IPS DF 19.7 (cell line): ENCODE measurements around the gene EXOC3.

Experiments
- DNase-seq: peaks from one replicate; pipeline ENCODE4 v3.0.0-alpha.2; 2013; ENCODE audit warnings: low read depth, low spot score

Gene EXOC3

DNA sequence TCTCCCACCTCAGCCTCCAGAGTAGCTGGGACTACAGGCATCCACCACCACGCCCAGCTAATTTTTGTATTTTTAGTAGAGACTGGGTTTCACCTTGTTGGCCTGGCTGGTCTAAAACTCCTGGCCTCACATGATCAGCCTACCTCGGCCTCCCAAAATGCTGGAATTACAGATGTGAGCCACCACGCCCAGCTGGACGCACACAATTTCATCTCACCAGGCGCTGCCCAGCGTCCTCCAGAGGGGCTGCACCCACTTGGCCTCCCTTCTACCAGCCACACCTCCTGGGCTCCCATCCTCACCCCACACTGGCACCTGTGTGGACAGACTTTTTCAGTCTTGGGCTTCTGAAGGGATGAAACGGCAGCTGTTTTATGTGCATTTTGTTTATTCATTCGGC is 3.8 kb upstream of the EXOC3 start:
- DNase-seq: no peak

DNA sequence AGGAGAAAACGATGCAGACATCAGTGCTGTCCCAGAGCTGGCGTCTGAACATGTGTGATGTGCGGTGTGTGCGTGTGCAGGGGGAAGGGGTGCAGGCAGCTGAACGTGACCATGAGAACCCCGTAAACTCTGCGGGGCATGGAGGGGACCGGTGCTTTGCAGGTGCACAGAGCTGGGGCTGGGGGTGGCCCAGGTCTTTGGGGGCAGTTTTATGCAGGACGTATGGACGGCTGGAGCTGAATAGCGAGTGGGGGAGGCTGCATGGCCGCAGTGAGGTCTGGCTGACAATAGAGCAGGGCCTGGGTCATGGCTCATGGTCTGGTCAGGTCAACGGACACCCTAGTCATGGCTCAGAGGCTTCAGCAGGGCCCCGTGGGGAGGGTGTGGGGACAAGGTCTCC is 3.3 kb upstream of the EXOC3 start:
- no peak for DNase-seq

DNA sequence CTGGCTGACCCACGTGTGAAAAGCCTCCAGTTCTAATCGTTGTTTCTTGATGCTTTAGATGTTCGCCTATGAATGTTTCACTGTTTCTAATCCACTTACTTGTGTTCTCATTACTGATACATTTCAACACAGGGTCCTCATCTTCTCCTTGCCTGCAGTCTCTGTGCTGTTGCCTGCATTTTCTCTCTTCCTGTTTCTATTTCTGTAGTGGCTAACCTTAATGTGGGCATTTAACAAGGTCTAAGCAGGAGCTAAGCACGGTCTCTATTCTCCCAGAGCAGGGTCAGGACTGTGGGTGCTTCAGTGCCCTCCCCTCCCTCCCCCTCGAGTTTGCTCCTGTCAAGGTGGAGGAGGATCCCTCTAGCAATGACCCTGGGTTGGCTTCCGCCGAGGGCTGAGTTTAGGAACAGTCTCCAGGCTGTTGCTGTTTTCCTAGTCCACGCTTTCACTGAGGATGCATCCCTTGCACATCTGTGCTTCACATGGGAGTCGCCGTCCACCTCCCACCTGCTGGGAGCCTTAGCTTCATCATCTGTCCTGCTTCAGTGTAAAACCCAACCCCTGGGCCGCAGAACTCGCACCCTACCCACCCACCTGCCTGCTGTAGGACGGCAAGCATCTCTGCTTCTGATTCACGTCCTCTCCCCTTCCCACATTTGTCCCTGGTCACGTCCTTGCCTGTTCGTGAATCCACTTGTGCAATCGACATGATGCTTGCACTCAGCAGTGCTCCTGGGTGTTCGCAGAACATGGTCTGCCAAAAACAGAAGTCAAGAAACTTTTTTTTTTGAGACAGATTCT is 2.4 kb upstream of the EXOC3 start:
- DNase-seq: no peak

DNA sequence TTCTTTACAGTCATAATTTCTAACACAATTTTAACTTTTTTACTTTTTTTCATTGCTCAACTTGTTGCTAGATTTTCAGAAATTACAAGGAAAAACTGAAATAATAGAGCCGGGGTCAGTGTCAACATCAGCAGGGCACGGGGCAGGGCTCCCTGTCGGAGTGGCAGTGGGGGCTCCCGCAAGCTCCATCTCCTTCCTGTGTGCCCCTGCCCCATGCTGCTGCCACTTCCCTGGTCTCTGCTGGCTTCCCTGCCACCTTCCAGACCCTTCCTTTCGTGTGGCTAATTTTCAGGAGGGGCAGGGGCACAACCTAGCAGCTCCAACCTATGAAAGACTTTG is 1.0 kb upstream of the EXOC3 start:
- no peak for DNase-seq

DNA sequence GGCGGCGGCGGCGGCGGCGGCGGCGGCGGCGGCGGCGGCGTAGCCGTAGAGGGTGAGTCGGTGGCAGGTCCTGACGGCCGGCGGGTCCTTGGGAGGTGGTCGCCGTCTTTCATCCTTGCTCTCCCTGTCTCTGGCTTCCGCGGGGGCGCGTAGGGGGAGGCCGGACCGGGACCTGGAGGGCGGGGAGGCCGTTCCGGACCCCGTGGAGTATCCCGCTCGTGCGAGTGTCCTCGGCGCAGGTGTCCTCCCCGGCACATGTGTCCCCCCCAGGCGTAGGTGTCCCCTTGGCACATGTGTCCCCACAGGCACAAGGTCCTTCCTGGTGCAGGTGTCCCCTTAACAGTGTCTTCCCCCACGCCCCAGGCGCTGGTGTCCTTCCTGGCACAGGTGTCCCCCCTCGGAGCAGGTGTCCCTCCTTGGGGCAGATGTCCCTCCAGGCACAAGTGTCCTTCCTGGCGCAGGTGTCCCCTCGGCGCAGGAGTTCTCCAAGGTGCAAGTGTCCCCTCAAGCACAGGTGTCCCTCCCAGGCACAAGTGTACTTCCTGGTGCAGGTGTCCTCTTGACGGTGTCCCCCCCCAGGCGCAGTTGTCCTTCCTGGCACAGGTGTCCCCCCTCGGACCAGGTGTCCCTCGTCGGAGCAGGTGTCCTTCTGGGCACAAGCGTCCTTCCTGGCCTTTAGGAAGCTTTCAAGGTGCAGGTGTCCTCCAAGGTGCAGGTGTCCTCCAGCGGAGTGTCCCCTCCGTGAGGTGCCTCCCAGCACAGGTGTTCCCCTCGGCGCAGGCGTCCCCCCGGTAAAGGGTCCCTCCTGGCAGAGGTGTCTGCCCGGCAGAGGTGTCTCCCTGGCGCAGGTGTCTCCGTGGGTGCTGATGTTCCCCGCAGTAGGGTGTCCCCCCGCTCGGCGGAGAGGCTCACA is 519 bp downstream of the EXOC3 start:
- no peak for DNase-seq

DNA sequence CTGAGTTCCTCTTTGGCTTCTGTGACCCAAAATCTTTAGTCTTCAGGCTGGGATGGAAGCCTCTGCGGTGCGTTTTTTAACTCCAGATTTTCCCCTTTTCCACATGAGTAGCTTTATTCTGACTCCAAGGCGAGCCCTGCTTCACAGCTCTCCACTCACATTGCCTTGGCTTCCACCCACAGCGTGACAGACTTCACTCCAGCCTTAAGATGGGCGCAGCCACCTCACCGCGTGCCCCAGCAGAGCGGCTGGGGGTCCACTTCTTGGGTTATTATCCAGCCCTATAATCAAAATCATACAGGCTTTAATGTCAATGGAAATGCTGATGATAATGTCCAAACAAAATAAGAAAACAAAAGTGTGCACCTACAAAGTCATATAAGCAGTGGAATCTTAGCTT is 1.2 kb downstream of the EXOC3 start:
- no peak for DNase-seq

DNA sequence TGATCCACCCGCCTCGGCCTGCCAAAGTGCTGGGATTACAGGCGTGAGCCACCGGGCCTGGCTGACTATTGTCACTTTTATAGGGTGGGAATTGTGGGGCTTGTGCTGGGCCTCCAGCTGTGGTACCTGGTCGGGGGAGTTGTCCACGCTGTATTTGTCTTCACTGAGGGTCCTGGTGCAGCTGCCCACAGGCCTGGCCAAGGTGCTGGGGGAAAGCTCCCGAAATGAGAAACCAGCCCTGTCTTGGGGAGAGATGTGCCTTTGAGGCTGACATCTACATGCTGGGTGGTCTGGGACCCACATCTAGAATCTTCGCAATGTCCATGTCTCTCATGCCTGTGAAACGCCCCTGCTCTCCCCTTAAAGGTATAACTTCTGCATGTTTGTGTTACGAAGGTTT is 2.6 kb downstream of the EXOC3 start:
- no peak for DNase-seq

DNA sequence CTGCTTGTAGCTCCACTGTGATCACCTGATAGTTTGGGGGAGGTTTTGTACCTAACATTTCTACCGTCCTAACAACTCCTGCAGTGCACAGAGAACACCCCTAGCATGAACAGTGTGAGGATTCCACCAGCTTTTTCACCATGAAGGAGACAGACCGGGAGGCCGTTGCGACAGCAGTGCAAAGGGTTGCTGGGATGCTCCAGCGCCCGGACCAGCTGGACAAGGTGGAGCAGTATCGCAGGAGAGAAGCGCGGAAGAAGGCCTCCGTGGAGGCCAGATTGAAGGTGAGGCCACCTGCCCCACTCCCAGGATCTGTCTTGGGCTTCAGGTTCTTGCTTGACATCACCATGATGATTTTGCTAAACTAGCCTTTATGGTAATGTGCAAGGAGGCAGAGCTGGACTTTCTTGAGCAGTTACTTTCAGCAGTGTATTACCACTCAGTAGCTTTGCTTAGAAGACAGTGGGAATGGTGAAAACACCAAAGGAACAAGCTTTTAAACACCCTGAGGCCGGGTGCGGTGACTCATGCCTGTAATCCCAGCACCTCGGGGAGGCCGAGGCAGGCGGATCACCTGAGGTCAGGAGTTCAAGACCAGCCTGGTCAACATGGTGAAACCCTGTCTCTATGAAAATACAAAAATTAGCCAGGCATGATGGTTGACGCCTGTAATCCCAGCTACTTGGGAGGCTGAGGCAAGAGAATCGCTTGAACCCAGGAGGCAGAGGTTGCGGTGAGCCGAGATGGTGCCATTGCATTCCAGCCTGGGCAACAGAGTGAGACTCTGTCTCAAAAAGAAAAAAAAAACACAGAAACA is 3.3 kb downstream of the EXOC3 start:
- no peak for DNase-seq

DNA sequence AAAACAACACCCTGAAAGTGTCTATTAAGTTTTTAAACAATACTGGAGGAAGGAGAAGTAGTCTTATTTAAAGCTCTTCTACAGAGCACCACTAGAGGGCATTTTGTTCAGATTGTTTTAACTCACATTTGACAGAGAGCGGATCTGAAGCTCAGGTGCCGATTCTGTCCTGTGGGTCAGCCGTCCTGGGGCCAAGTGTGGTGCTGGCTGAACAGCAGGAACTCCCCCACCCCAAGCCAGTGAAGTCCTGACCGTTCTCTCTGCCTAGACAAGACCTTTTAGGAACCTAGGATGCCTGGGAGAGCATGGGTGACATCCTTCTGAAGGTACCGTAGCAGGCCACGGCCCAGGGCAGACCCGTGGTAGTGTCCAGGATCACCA is 3.9 kb downstream of the EXOC3 start:
- no peak for DNase-seq

DNA sequence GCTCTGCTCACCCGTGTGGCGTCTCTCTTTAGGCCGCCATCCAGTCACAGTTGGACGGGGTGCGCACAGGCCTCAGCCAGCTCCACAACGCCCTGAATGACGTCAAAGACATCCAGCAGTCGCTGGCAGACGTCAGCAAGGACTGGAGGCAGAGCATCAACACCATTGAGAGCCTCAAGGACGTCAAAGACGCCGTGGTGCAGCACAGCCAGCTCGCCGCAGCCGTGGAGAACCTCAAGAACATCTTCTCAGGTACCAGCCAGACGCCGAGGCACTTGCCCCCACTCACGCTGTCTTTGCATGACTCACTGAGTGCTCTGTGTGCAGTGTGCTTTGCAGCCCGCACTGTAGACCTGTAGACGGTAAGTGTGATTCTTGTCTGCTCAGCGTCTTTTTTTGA is 4.5 kb downstream of the EXOC3 start:
- no peak for DNase-seq

DNA sequence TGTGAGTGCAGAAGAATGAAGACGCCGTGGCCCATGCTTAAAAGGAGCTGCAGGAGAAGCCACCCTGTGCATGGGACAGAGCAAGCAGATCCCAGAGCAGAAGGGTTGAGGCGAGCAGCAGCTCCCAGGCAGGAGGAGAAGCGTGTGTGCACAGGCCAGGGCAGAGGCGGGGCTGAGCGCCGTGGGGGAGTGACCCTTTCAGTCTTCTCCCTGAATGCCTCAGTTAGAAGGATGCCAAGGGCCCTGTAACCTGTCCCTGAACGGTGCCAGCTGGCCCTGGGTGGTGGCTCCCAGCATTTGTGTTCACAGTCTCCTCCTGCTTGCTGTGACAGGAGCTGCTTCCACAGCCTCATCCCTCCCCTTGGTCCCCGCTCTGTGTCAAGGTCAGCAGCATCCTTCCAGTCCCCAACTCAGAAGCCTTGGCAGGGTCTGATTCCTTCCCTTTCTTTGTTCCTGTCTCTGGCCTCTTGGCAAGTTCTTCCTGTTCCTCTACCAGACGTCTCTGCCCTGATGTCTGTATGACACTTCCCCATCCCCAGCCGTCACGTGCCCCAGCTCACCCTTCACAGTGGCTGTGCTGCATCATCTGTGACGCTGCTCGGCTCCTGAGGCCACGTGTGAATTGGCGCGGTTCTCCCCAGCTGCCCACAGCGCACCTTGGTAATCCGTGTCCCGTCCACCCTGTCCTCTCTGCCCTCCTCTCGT is 5.2 kb downstream of the EXOC3 start:
- no peak for DNase-seq

DNA sequence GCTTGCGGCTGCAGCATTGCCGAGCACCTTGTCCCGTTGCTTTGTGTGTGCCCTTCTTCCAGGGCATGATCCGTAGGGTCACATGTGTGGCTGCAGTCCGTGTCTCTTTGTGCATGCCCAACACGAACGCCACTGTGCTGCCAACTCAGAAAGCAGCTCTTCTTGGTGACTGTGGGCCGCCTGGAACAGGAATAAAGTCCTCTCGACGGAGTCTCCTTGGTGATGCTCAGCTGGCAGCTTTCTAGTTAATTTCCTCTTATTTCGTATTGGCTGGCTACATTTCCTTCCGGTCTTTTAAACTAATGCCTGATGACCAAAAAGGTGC is 5.8 kb downstream of the EXOC3 start:
- DNase-seq: no peak

DNA sequence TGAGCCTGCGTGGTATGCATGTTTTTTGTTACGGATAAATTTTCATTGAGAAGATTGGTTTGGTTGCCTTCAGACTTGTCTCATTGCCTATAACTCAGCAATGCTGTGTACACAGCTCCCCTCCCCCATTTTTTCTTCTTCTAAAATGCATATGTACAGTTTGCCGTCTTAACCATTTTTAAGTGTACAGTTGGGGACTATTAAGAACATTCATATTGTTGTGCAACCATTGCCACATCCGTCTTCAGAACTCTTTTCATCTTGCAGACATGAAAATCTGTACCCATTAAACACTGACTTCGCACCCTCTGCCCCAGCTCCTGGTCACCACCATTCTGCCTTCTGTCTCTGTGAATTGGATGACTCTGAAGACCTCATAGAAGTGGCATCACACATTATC is 6.2 kb downstream of the EXOC3 start:
- DNase-seq: no peak

DNA sequence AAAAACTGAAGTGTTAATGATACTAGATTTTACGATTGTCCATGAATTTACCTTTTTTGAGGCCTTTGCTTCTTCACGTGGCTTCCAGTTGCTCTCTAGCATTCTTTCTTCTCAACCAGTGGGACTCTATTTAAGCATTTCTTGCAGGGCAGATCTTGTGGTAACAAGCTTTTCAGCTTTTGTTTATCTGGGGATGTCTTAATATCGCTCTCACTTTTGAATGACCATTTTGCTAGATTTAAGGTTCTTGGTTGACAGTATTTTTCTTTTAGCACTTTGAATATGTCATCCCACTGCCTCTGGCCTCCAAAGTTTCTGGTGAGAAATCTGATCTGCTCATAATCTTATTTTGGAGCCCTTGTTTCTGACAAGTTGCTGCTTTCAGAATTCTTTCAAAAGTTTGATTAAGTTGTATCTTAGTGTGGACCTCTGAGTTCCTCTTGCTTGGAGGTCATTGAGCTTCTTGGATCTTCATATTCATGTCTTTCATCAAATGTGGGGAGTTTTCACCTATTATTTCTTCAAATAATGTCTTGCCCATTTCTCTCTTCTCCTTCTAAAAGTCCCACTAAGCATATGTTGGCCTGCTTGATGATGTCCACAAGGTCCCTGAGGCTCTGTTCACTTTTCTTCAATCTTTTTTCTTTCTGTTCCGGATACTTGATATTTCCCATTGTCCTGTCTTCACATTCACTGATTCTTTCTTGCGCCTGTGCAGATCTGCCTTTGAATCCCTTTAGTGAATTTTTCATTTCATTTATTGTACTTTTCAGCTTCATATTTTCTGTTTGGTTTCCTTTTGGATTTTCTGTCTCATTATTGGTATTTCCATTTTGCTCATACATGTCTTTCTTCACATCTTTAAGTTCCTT is 8.8 kb downstream of the EXOC3 start:
- no peak for DNase-seq

DNA sequence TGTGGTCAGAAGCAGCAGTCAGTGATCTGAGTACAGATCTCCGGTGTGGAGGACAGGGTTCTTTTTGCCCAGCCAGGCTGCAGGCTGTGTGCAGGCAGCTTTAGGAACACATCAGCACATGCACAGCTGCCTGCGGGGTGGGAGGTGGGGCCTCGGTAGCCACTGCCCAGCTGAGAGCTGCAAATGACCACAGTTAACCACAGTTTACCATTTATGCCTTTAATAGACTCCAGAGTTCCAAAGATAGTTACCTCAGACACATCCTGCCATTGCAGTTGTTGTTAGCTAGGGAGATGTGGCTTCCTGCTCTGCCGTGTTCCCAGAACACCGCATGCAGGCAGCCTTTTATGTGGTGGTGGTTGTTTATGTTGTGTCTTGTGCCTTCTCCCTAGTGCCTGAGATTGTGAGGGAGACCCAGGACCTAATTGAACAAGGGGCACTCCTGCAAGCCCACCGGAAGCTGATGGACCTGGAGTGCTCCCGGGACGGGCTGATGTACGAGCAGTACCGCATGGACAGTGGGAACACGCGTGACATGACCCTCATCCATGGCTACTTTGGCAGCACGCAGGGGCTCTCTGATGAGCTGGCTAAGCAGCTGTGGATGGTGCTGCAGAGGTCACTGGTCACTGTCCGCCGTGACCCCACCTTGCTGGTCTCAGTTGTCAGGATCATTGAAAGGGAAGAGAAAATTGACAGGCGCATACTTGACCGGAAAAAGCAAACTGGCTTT is 10.2 kb downstream of the EXOC3 start:
- no peak for DNase-seq

DNA sequence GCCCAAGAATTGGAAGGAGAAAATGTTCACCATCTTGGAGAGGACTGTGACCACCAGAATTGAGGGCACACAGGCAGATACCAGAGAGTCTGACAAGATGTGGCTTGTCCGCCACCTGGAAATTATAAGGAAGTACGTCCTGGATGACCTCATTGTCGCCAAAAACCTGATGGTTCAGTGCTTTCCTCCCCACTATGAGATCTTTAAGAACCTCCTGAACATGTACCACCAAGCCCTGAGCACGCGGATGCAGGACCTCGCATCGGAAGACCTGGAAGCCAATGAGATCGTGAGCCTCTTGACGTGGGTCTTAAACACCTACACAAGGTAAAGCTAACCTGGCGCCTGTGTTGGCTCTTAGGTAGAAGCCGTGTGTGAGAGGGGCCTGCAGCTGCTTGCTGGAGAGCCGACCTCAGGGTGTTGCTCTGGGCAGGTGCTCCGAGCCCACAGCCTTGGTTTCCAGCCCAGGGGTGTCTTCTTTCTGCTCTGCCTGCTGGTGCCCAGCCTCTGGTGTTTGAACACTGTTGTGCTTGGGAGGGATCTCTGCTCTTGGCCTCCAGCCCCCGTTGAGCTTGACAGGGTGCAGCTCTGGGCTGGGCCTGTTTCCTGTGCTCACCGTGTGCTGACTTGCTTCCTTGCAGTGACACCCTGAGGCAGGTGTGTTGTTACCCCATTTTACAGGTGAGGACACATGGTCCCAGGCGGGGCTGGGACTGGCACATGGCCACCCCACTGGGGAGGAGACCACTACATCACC is 10.9 kb downstream of the EXOC3 start:
- no peak for DNase-seq

DNA sequence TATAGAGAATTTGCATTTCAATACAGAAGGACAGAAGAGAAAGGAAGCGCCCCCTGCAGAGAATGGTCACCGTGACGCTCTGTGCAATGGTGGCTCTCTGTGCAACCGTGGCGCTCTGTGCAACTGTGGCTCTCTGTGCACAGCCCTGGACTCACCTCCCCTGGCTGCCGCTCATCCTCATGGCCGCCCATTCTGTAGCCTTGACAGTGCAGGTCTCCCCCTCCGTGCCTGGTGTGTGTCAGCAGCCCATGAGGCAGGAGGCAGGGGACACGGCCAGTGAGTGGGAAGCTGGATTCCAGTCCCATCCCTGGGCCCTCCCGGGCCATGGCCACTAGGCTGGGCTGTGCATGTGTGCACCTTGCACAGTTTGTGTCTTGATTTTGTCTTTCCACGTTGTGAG is 12.0 kb downstream of the EXOC3 start:
- no peak for DNase-seq

DNA sequence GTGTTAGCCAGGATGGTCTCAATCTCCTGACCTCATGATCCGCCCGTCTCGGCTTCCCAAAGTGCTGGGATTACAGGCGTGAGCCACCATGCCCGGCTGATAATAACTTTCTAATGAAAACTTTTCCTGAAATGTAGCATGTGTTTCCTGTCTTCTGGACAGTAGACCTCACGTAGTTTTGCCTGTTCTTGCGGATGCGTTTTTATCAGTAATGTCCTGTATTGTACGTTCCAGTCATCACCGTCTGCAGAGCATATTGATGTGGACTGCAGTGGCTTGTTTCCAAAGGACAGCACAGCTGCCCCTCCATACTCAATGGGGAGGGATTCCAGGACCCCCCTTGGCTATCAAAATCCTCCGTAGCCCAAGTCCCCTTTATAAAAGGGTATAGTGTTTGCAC is 12.8 kb downstream of the EXOC3 start:
- DNase-seq: no peak
